ENCODE results near the gene CXCL13.

The CXCL13 gene

GRCh38 chr4:77619408-77619807, 13.8 kb downstream of the CXCL13 start:
- no peak overlapping the region for H3K4me3 ChIP-seq (ENCODE audit: control insufficient read depth in 1 of 7, extremely low read depth in 1 of 7, insufficient read depth in 4 of 7, low read depth in 2 of 7, low read length in 6 of 7)
- peaks cover 0 to 6% (median 0%) of the 10 kb centered on the region in 5 experiments for H3K27me3 ChIP-seq (replicated peaks in 2 of 5; ENCODE audit: control insufficient read depth in 4 of 5, insufficient read depth in 5 of 5, low read length in 4 of 5)
- POLR2A ChIA-PET, result no interaction called here
- no peak overlapping the region for H3K27ac ChIP-seq (ENCODE audit: insufficient read depth in 1 of 2, low read depth in 1 of 2, low read length in 2 of 2, poor library complexity in 1 of 2, severe bottlenecking in 2 of 2)
- peaks cover 0 to 2% (median 0%) of the 10 kb centered on the region in 4 experiments for H3K4me1 ChIP-seq (ENCODE audit: control extremely low read depth in 1 of 4, control insufficient read depth in 4 of 4, insufficient read depth in 4 of 4, low read length in 3 of 4)
- WGBS (ENCODE audit: insufficient coverage), result no CpG with 5 or more reads among the region's 1 CpG
- H3K9me3 ChIP-seq (ENCODE audit: control extremely low read depth in 1 of 5, control insufficient read depth in 4 of 5, insufficient read depth in 2 of 5, low read depth in 1 of 5, low read length in 4 of 5), result no peaks in the 10 kb centered on the region
- CTCF ChIA-PET, result interaction anchor here (0.7 to 3.5 kb wide), 14 partner anchors 9 to 321 kb away, joined by 3 to 23 read pairs (median 5); partner anchors contain the start of gene CXCL13
- DNase-seq, result no peak
- H3K36me3 ChIP-seq (ENCODE audit: control insufficient read depth in 4 of 4, insufficient read depth in 4 of 4, low read length in 3 of 4), result no peaks in the 10 kb centered on the region

DNA sequence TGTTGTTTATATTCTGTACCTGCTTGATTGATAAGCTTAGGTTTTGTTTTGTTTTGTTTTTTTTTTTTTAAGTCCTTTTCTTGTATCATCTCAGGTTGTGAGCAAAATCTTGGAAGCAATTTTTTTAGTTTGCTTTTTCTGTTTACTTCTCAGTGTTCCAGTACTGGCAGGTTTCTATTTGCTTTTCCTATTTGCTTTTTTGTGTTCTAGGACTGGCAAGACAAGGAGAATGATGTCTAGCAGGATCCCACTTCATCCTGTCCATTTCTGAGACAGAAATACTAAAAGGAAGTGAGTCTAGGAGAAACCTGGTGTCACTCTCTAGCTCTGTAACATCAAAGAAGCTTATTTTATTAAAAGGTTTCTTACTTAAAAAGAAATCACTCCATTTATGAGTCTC, 15.6 kb downstream of the CXCL13 start:
- ChIA-PET CTCF (interaction anchor here (1.0 to 3.5 kb wide), 4 partner anchors 20 to 237 kb away, joined by 3 to 23 read pairs (median 8); no protein-coding TSS in a partner anchor), POLR2A (no interaction called here)
- Histone ChIP-seq H3K27me3 (replicated peaks in 2 of 5; ENCODE audit: control insufficient read depth in 4 of 5, insufficient read depth in 5 of 5, low read length in 4 of 5) (peaks cover 0 to 6% (median 0%) of the 10 kb centered on the region in 5 experiments), H3K4me1 (ENCODE audit: control extremely low read depth in 1 of 4, control insufficient read depth in 4 of 4, insufficient read depth in 4 of 4, low read length in 3 of 4) (peaks cover 0 to 2% (median 0%) of the 10 kb centered on the region in 4 experiments), H3K27ac (ENCODE audit: insufficient read depth in 1 of 2, low read depth in 1 of 2, low read length in 2 of 2, poor library complexity in 1 of 2, severe bottlenecking in 2 of 2) (no peak overlapping the region), H3K36me3 (ENCODE audit: control insufficient read depth in 4 of 4, insufficient read depth in 4 of 4, low read length in 3 of 4) (no peaks in the 10 kb centered on the region), H3K9me3 (ENCODE audit: control extremely low read depth in 1 of 5, control insufficient read depth in 4 of 5, insufficient read depth in 2 of 5, low read depth in 1 of 5, low read length in 4 of 5) (no peaks in the 10 kb centered on the region), H3K4me3 (ENCODE audit: control insufficient read depth in 1 of 7, extremely low read depth in 1 of 7, insufficient read depth in 4 of 7, low read depth in 2 of 7, low read length in 6 of 7) (no peak overlapping the region)
- no peak for DNase-seq

- peaks cover 0 to 2% (median 0%) of the 10 kb centered on the region in 4 experiments for H3K4me1 ChIP-seq (ENCODE audit: control extremely low read depth in 1 of 4, control insufficient read depth in 4 of 4, insufficient read depth in 4 of 4, low read length in 3 of 4)
- no peak overlapping the region for H3K27ac ChIP-seq (ENCODE audit: insufficient read depth in 1 of 2, low read depth in 1 of 2, low read length in 2 of 2, poor library complexity in 1 of 2, severe bottlenecking in 2 of 2)
- H3K4me3 ChIP-seq (ENCODE audit: control insufficient read depth in 1 of 7, extremely low read depth in 1 of 7, insufficient read depth in 4 of 7, low read depth in 2 of 7, low read length in 6 of 7), result no peak overlapping the region
- peaks cover 0 to 6% (median 0%) of the 10 kb centered on the region in 5 experiments for H3K27me3 ChIP-seq (replicated peaks in 2 of 5; ENCODE audit: control insufficient read depth in 4 of 5, insufficient read depth in 5 of 5, low read length in 4 of 5)
- ChIA-PET POLR2A (no interaction called here), CTCF (interaction anchor here (2.6 kb wide), 1 partner anchor 158 kb away, joined by 5 read pairs; no protein-coding TSS in a partner anchor)
- H3K36me3 ChIP-seq (ENCODE audit: control insufficient read depth in 4 of 4, insufficient read depth in 4 of 4, low read length in 3 of 4), result no peaks in the 10 kb centered on the region
- no peak for DNase-seq
- WGBS (ENCODE audit: insufficient coverage), result no CpG with 5 or more reads among the region's 2 CpGs
- no peaks in the 10 kb centered on the region for H3K9me3 ChIP-seq (ENCODE audit: control extremely low read depth in 1 of 5, control insufficient read depth in 4 of 5, insufficient read depth in 2 of 5, low read depth in 1 of 5, low read length in 4 of 5)
Observed at GRCh38 chr4:77623091-77623490, 17.5 kb downstream of the CXCL13 start.

- ChIA-PET POLR2A (no interaction called here), CTCF (interaction anchor here (2.6 kb wide), 1 partner anchor 159 kb away, joined by 5 read pairs; no protein-coding TSS in a partner anchor)
- Histone ChIP-seq H3K36me3 (ENCODE audit: control insufficient read depth in 4 of 4, insufficient read depth in 4 of 4, low read length in 3 of 4) (no peaks in the 10 kb centered on the region), H3K27ac (ENCODE audit: insufficient read depth in 1 of 2, low read depth in 1 of 2, low read length in 2 of 2, poor library complexity in 1 of 2, severe bottlenecking in 2 of 2) (no peak overlapping the region), H3K9me3 (ENCODE audit: control extremely low read depth in 1 of 5, control insufficient read depth in 4 of 5, insufficient read depth in 2 of 5, low read depth in 1 of 5, low read length in 4 of 5) (no peaks in the 10 kb centered on the region), H3K4me1 (ENCODE audit: control extremely low read depth in 1 of 4, control insufficient read depth in 4 of 4, insufficient read depth in 4 of 4, low read length in 3 of 4) (no peaks in the 10 kb centered on the region), H3K27me3 (replicated peaks in 2 of 5; ENCODE audit: control insufficient read depth in 4 of 5, insufficient read depth in 5 of 5, low read length in 4 of 5) (peaks cover 0 to 6% (median 0%) of the 10 kb centered on the region in 5 experiments), H3K4me3 (ENCODE audit: control insufficient read depth in 1 of 7, extremely low read depth in 1 of 7, insufficient read depth in 4 of 7, low read depth in 2 of 7, low read length in 6 of 7) (no peak overlapping the region)
- no peak for DNase-seq
- 81% methylated on average over 3 of the region's 4 CpGs for WGBS (ENCODE audit: insufficient coverage)
Observed at GRCh38 chr4:77624213-77624612, 18.6 kb downstream of the CXCL13 start.

DNA sequence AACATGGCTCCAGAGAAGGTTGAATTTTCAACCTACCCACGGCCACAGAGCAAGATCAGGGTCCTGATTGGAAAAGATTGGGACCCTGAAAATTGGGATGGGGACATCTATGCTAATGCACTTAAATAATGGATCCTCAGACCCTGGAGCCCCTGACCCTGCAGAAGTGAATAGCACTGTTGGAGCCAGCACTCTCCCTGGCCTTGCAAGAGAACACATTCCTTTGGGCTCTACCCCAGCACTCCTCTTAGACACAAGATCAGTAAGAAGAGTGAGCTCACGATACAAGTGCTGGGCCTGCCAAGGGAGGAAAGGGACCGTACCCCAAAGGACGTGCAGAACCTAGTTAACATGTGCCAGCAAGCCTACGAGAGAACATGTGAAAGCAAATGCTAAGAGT, 19.9 kb downstream of the CXCL13 start:
- ChIA-PET CTCF (interaction anchor here (0.5 kb wide), 1 partner anchor 438 kb away, joined by 3 read pairs; no protein-coding TSS in a partner anchor), POLR2A (no interaction called here)
- Histone ChIP-seq H3K9me3 (ENCODE audit: control extremely low read depth in 1 of 5, control insufficient read depth in 4 of 5, insufficient read depth in 2 of 5, low read depth in 1 of 5, low read length in 4 of 5) (no peaks in the 10 kb centered on the region), H3K27me3 (replicated peaks in 2 of 5; ENCODE audit: control insufficient read depth in 4 of 5, insufficient read depth in 5 of 5, low read length in 4 of 5) (peaks cover 0 to 5% (median 0%) of the 10 kb centered on the region in 5 experiments), H3K36me3 (ENCODE audit: control insufficient read depth in 4 of 4, insufficient read depth in 4 of 4, low read length in 3 of 4) (no peaks in the 10 kb centered on the region), H3K4me1 (ENCODE audit: control extremely low read depth in 1 of 4, control insufficient read depth in 4 of 4, insufficient read depth in 4 of 4, low read length in 3 of 4) (no peaks in the 10 kb centered on the region), H3K4me3 (ENCODE audit: control insufficient read depth in 1 of 7, extremely low read depth in 1 of 7, insufficient read depth in 4 of 7, low read depth in 2 of 7, low read length in 6 of 7) (no peak overlapping the region), H3K27ac (ENCODE audit: insufficient read depth in 1 of 2, low read depth in 1 of 2, low read length in 2 of 2, poor library complexity in 1 of 2, severe bottlenecking in 2 of 2) (no peak overlapping the region)
- WGBS (ENCODE audit: insufficient coverage), result 100% methylated on average over 5 of the region's 5 CpGs
- no peak for DNase-seq

- WGBS (ENCODE audit: insufficient coverage), result 100% methylated on average over 1 of the region's 2 CpGs
- POLR2A ChIA-PET, result no interaction called here
Observed at GRCh38 chr4:77629885-77630284, 24.3 kb downstream of the CXCL13 start.

GRCh38 chr4:77631276-77631675, 25.7 kb downstream of the CXCL13 start:
- Histone ChIP-seq H3K4me3 (ENCODE audit: control insufficient read depth in 1 of 7, extremely low read depth in 1 of 7, insufficient read depth in 4 of 7, low read depth in 2 of 7, low read length in 6 of 7) (no peak overlapping the region), H3K4me1 (ENCODE audit: control extremely low read depth in 1 of 4, control insufficient read depth in 4 of 4, insufficient read depth in 4 of 4, low read length in 3 of 4) (no peaks in the 10 kb centered on the region), H3K27me3 (replicated peaks in 2 of 5; ENCODE audit: control insufficient read depth in 4 of 5, insufficient read depth in 5 of 5, low read length in 4 of 5) (no peaks in the 10 kb centered on the region), H3K36me3 (ENCODE audit: control insufficient read depth in 4 of 4, insufficient read depth in 4 of 4, low read length in 3 of 4) (no peaks in the 10 kb centered on the region), H3K9me3 (ENCODE audit: control extremely low read depth in 1 of 5, control insufficient read depth in 4 of 5, insufficient read depth in 2 of 5, low read depth in 1 of 5, low read length in 4 of 5) (peaks cover 0 to 1% (median 0%) of the 10 kb centered on the region in 5 experiments), H3K27ac (ENCODE audit: insufficient read depth in 1 of 2, low read depth in 1 of 2, low read length in 2 of 2, poor library complexity in 1 of 2, severe bottlenecking in 2 of 2) (no peak overlapping the region)
- POLR2A ChIA-PET, result no interaction called here
- WGBS (ENCODE audit: insufficient coverage), result 90% methylated on average over 1 of the region's 1 CpG
- CTCF ChIA-PET, result interaction anchor here (2.3 kb wide), 1 partner anchor 12 kb away, joined by 12 read pairs; no protein-coding TSS in a partner anchor
- DNase-seq, result no peak

More at GRCh38 chr4:77629885-77630284, 24.3 kb downstream of the CXCL13 start:
- Histone ChIP-seq H3K27me3 (replicated peaks in 2 of 5; ENCODE audit: control insufficient read depth in 4 of 5, insufficient read depth in 5 of 5, low read length in 4 of 5) (no peaks in the 10 kb centered on the region), H3K27ac (ENCODE audit: insufficient read depth in 1 of 2, low read depth in 1 of 2, low read length in 2 of 2, poor library complexity in 1 of 2, severe bottlenecking in 2 of 2) (no peak overlapping the region), H3K4me3 (ENCODE audit: control insufficient read depth in 1 of 7, extremely low read depth in 1 of 7, insufficient read depth in 4 of 7, low read depth in 2 of 7, low read length in 6 of 7) (no peak overlapping the region), H3K9me3 (ENCODE audit: control extremely low read depth in 1 of 5, control insufficient read depth in 4 of 5, insufficient read depth in 2 of 5, low read depth in 1 of 5, low read length in 4 of 5) (peaks cover 0 to 1% (median 0%) of the 10 kb centered on the region in 5 experiments), H3K36me3 (ENCODE audit: control insufficient read depth in 4 of 4, insufficient read depth in 4 of 4, low read length in 3 of 4) (no peaks in the 10 kb centered on the region), H3K4me1 (ENCODE audit: control extremely low read depth in 1 of 4, control insufficient read depth in 4 of 4, insufficient read depth in 4 of 4, low read length in 3 of 4) (no peaks in the 10 kb centered on the region)
- CTCF ChIA-PET, result interaction anchor here (1.7 to 2.3 kb wide), 2 partner anchors 10 to 28 kb away, joined by 3 to 12 read pairs; no protein-coding TSS in a partner anchor
- no peak for DNase-seq
